ENCODE results near the gene BRICD5.

BRICD5 gene

GRCh38 chr16:2190002-2190658 is 20.5 kb downstream of the BRICD5 start:
- Histone ChIP-seq H3K9me3 (ENCODE audit: insufficient read depth, low read length, severe bottlenecking) (no peaks in the 10 kb centered on the region), H3K36me3 (ENCODE audit: insufficient read depth, low read length) (no peaks in the 10 kb centered on the region), H3K79me2 (ENCODE audit: insufficient read depth, low read length) (no peaks in the 10 kb centered on the region), H3K27me3 (ENCODE audit: insufficient read depth, low read length, poor library complexity) (peaks cover 15% of the 10 kb centered on the region), H4K20me1 (ENCODE audit: insufficient read depth, low read length) (peaks cover 10% of the 10 kb centered on the region), H3K4me1 (ENCODE audit: insufficient read depth, low read length) (peaks cover under 1% of the 10 kb centered on the region; the same call in 1 of the 2 replicates), H3K4me3 (ENCODE audit: low read depth in 1 of 2, low read length in 2 of 2) (no peak overlapping the region), H3K9ac (ENCODE audit: low read depth, low read length) (no peak overlapping the region), H3K27ac (ENCODE audit: low read length) (no peak overlapping the region), H2AFZ (ENCODE audit: low read depth, low read length) (no peak overlapping the region), H3K4me2 (ENCODE audit: insufficient read depth, low read length) (no peak overlapping the region)
- TF ChIP-seq CTCF (IDR thresholded peaks at IDR 0.05; ENCODE audit: borderline replicate concordance, extremely low read depth, low read length, poor library complexity, severe bottlenecking): no peak
- TF ChIP-seq EZH2 (IDR thresholded peaks at IDR 0.05; ENCODE audit: borderline replicate concordance, low read depth, low read length, severe bottlenecking): no peak
- no peak for ATAC-seq (ENCODE audit: insufficient read depth, low read depth)
- no peak for DNase-seq

- H3K79me2 ChIP-seq (ENCODE audit: insufficient read depth, low read length): no peaks in the 10 kb centered on the region
- H3K27ac ChIP-seq (ENCODE audit: low read length): no peak overlapping the region
- no peak overlapping the region for H2AFZ ChIP-seq (ENCODE audit: low read depth, low read length)
- H3K36me3 ChIP-seq (ENCODE audit: insufficient read depth, low read length): no peaks in the 10 kb centered on the region
- no peaks in the 10 kb centered on the region for H3K9me3 ChIP-seq (ENCODE audit: insufficient read depth, low read length, severe bottlenecking)
- DNase-seq (no peak), ATAC-seq (ENCODE audit: insufficient read depth, low read depth) (no peak)
- peaks cover 8% of the 10 kb centered on the region for H3K27me3 ChIP-seq (ENCODE audit: insufficient read depth, low read length, poor library complexity)
- TF ChIP-seq CTCF (IDR thresholded peaks at IDR 0.05; ENCODE audit: borderline replicate concordance, extremely low read depth, low read length, poor library complexity, severe bottlenecking) (no peak), EZH2 (IDR thresholded peaks at IDR 0.05; ENCODE audit: borderline replicate concordance, low read depth, low read length, severe bottlenecking) (no peak)
- H3K4me3 ChIP-seq (ENCODE audit: low read depth in 1 of 2, low read length in 2 of 2): no peak overlapping the region
- no peak overlapping the region for H3K9ac ChIP-seq (ENCODE audit: low read depth, low read length)
- H3K4me1 ChIP-seq (ENCODE audit: insufficient read depth, low read length): no peaks in the 10 kb centered on the region
- no peak overlapping the region for H3K4me2 ChIP-seq (ENCODE audit: insufficient read depth, low read length)
- H4K20me1 ChIP-seq (ENCODE audit: insufficient read depth, low read length): peaks cover 5% of the 10 kb centered on the region; the same call in 1 of the 2 replicates
Measured at GRCh38 chr16:2189252-2189893, 21.3 kb downstream of the BRICD5 start.

GRCh38 chr16:2188395-2188794 is 22.3 kb downstream of the BRICD5 start:
- Histone ChIP-seq H3K27ac (ENCODE audit: low read length) (no peak overlapping the region), H3K79me2 (ENCODE audit: insufficient read depth, low read length) (no peaks in the 10 kb centered on the region), H3K9ac (ENCODE audit: low read depth, low read length) (no peak overlapping the region), H3K27me3 (ENCODE audit: insufficient read depth, low read length, poor library complexity) (no peaks in the 10 kb centered on the region), H4K20me1 (ENCODE audit: insufficient read depth, low read length) (peaks cover 2% of the 10 kb centered on the region; the same call in 1 of the 2 replicates), H3K36me3 (ENCODE audit: insufficient read depth, low read length) (no peaks in the 10 kb centered on the region), H2AFZ (ENCODE audit: low read depth, low read length) (no peak overlapping the region), H3K4me2 (ENCODE audit: insufficient read depth, low read length) (no peak overlapping the region), H3K4me1 (ENCODE audit: insufficient read depth, low read length) (no peaks in the 10 kb centered on the region), H3K9me3 (ENCODE audit: insufficient read depth, low read length, severe bottlenecking) (no peaks in the 10 kb centered on the region), H3K4me3 (ENCODE audit: low read depth in 1 of 2, low read length in 2 of 2) (no peak overlapping the region)
- no peak for DNase-seq
- TF ChIP-seq EZH2 (IDR thresholded peaks at IDR 0.05; ENCODE audit: borderline replicate concordance, low read depth, low read length, severe bottlenecking) (no peak), CTCF (IDR thresholded peaks at IDR 0.05; ENCODE audit: borderline replicate concordance, extremely low read depth, low read length, poor library complexity, severe bottlenecking) (no peak)
- ATAC-seq (ENCODE audit: insufficient read depth, low read depth): no peak
